Lung microvascular endothelial cell (primary cell): ENCODE measurements around the gene TRAPPC2B. TPM values are rescaled to one million over a fixed set of nuclear protein-coding genes. Genes with fewer than 3 reads are reported as not detected.
A peak's percentile ranks its signal among the peaks of the same experiment; 100 is the strongest.
"Not testable (repeated sequence)": the region's sequence is repeated elsewhere in the genome, so short reads cannot be mapped to it uniquely, and the experiment has no call there.

Experiments
- DNase-seq, 2 donors: peaks; one replicate each; pipeline versions ENCODE4 v3.0.0 to v3.0.0-alpha.2; 2010; ENCODE audit warnings: low read depth in 2 of 2
- total RNA-seq: library from RNA; depleted of rRNA; stranded (reverse); fragments of >200 nt; gene quantifications from 2 replicates; pipeline ENCODE4 v1.2.1, GENCODE V29; 2014

The TRAPPC2B gene
- total RNA-seq, 1 donor from 2014 or later = 9.1 TPM

DNA sequence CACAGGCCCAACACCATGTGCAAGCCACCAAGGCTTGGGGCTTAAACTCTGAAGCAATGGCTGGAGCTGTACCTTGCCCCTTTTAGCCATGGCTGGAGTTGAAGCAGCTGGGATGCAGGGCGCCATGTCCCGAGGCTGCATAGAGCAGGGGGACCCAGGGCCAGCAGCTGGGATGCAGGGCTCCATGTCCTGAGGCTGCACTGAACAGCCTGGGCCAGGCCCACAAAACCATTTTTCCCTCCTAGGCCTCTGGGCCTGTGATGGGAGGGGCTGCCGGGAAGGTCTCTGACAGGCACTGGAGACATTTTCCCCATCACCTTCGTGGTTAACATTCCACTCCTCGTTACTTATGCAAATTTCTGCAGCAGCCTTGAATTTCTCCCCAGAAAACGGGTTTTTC is 10.8 kb downstream of the TRAPPC2B start:
- no peak for DNase-seq

DNA sequence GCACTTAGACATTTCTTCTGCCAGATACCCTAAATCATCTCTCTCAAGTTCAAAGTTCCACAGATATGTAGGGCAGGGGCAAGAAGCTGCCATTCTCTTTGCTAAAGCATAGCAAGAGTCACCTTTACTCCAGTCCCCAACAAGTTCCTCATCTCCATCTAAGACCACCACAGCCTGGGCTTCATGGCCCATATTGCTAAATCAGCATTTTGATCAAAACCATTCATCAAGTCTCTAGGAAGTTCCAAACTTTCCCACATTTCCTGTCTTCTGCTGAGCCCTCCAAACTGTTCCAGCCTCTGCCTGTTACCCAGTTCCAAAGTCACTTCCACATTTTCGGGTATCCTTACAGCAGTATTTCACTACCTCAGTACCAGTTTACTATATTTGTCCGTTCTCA is 11.3 kb downstream of the TRAPPC2B start:
- not testable (repeated sequence) for DNase-seq

DNA sequence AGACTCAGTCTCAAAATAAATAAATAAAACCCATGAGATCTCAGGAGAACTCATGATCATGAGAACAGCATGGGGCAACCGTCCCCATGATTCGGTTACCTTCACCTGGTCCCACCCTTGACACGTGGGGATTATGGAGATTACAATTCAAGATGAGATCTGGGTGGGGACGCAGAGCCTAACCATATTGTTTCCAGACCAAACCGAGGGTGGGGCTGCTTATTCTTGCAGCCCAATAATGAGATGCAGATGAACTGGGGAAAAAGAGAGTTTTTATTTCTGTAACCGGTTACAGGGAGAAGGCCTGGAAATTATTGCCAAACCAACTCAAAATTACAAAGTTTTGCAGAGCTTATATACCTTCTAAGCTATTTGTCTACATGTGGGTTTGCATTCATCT is 12.8 kb downstream of the TRAPPC2B start:
- no peak for DNase-seq

DNA sequence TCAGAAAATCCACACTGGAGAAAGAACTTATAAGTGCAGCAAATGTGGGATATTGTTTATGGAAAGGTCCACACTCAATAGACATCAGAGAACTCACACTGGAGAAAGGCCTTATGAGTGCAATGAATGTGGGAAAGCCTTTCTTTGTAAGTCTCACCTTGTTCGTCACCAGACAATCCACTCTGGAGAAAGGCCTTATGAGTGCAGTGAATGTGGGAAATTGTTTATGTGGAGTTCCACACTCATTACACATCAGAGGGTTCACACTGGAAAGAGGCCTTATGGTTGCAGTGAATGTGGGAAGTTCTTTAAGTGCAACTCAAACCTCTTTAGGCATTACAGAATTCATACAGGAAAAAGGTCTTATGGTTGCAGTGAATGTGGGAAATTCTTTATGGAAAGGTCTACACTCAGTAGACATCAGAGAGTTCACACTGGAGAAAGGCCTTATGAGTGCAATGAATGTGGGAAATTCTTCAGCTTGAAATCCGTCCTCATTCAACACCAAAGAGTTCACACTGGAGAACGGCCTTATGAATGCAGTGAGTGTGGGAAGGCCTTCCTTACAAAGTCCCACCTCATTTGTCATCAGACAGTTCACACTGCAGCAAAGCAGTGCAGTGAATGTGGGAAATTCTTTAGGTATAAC is 14.3 kb downstream of the TRAPPC2B start:
- no peak for DNase-seq

DNA sequence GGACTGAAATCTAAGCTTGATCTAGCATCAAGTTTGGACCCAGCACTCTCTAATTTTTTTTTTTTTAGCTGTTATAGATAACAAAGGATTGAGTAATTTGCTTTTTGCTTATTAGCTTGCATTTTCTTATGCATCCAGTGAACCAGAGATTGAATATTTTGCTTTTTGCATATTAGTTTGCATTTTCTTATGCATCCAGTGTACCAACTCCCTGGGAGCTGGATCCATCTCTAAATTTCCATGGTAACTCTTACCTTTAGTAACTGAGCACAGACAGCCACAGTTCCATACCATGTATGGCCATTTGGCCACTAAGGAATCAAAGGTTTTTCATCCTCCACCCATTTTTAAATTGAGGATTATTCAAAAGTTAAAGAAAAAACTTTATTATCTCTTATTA is 17.6 kb downstream of the TRAPPC2B start:
- DNase-seq = no peak

DNA sequence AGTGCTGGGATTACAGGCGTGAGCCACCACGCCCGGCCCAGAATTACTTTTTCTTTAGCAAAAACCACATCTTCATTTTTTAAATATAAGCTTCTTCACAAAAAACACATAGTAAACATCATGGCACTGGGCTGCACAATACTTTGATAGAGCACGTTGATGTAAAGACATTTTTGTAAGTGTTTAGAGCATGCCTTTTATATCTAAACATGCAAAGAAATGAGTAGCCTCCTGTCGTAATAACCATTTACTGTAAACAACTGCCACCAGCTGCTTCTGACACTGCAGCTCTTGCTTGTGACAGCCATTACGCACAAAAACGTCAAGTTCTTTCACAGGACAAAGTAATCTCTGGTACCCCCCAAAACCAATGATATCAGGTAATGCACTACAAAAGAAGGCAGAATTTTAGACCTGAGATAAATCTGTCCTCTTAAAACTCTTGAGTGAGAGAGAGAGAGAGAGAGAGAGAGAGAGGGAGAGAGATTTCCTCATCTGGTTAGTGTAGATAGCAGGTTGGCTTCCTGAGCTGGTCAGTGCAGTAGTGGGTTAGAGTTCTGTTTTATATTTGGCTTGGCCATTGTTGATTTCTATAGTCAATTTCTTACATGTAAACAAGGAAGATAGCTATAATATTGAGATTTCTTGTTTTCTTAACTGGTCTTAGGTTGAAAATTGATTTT is 19.6 kb downstream of the TRAPPC2B start:
- no peak for DNase-seq

DNA sequence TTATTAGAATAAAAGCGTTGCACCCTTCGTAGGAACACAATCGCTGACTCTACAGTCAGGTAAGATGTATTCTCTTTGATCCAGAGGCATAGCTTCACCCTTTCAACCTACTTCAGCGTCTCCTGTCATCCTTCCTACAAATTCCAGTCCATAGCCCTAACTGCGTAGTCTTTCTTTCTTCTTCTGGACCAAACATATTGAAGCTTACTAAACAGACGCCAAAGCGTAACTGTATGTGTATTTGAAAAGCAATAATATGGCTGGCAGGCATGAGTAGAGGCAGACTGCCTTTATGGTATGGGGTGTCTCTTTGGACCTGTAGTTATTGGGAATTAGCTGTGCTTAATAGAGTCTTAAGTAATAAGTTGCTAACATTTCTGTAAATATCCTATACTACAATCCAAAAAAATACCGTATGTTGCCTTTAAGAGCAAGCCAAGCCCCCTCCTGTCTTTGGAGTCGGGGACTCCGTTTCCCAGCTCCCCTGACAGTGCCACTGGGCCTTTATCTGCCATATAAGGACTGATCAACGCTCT is 25.9 kb downstream of the TRAPPC2B start:
- DNase-seq = no peak

DNA sequence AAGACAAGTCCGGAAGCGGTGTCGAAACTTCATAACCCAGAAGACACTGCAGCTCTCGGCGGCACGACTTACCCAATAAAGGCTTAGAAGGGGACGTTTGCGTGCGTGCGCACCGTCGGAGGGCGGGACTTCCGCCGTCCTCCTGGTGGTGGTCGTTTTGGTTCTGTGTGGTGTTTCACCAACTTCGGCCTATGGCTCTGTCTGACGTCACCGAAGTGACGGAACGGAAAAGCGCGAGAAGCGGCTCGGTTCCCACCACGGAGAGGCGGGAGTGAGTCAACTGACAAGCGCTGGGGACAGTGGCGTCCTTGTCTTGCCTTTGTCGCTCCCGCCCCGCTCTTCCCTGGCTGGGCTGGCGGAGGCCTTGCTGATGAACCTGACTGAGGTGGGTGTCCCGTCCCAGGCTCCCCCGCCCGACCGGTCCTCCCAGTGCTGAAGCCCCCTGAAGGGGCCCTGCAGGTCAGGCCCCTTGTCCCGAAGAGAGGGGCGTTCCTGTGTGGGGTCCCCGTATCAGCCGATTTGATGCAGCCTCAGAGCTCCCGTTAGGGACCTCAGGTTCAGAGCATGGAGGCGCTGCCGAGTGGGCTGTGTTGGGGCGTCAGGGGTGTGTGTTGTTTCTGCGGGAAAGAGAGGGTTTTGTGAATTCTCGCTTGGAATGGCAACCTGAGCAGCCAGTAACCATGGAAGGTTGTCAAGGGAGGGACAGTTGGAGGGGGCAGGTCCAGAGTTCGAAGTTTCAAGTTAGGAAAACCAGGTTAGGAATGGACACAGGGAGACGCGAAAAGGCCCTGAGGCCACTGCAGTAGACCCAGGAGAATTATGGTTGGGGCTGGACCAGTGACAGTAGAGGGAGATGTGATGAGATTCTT is 26.6 kb downstream of the TRAPPC2B start, which contains the start of gene ZNF548:
ZNF548 (plus strand) TSS at position 125 of the 869 bp plus-strand sequence; CDS start at position 371, 246 bp downstream.
- DNase-seq = peak; percentile 99

DNA sequence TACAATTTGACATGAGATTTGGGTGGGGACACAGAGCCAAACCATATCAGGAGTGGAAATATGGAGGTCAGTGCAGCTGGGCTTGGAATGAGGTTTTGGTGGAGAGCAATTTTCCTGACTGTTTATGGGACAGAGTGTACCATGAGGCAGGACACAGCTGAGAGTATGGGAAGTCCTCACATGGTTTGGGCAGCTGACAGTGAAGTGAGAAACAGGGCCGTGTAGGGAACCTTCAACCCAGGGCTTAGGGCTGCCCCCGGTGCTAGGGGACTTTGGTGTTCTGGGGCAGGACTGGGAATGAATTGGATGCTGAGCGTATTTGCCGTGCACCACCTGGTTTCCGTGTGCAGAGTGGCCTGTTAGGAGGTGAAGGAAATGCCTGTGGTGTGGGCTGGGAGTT is 32.4 kb downstream of the TRAPPC2B start:
- DNase-seq = no peak

DNA sequence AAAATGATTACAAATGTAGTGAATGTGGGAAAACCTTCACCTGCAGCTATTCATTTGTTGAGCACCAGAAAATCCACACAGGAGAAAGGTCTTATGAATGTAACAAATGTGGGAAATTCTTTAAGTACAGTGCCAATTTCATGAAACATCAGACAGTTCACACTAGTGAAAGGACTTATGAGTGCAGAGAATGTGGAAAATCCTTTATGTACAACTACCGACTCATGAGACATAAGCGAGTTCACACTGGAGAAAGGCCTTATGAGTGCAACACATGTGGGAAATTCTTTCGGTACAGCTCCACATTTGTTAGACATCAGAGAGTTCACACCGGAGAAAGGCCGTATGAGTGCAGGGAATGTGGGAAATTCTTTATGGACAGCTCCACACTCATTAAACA is 35.5 kb downstream of the TRAPPC2B start:
- DNase-seq = no peak

DNA sequence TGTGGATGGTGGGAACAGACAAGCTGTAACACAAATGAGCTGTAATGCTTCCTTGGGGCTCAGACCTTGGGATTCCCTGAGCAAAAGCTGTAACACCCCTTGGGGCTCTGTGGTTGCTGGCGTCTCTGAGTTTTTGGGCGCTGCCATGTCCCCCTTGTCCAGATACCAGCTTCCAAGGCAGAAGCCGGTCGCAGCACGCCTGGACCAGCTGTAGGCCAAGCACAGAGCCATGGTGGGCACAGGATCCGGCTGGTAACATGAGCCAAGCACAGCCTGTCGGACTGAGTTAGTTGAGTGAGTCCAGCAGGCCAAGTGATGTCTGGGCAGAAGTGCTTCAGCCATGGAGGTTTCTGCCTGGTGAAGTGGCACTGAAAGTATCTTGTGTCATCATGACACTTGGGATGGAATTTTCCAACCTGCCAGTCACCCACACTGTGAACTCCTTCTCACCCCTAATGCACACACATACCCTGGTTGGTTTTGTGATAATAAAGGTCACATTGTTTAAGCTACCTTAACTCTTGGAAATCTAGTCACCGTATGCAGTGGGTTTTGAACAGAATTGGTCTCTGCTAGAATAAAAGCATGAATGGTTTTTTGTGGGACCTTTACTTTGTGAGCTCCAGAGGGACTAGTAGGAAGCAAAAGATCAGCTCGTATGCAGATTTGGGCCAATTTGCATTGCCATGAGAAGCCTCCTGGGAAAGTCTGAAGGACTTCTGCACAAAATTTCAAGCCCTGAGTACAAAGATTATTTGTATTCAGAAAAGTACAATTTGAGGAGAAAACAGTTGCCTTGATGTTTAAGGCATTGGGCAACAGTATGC is 40.6 kb downstream of the TRAPPC2B start:
- no peak for DNase-seq

DNA sequence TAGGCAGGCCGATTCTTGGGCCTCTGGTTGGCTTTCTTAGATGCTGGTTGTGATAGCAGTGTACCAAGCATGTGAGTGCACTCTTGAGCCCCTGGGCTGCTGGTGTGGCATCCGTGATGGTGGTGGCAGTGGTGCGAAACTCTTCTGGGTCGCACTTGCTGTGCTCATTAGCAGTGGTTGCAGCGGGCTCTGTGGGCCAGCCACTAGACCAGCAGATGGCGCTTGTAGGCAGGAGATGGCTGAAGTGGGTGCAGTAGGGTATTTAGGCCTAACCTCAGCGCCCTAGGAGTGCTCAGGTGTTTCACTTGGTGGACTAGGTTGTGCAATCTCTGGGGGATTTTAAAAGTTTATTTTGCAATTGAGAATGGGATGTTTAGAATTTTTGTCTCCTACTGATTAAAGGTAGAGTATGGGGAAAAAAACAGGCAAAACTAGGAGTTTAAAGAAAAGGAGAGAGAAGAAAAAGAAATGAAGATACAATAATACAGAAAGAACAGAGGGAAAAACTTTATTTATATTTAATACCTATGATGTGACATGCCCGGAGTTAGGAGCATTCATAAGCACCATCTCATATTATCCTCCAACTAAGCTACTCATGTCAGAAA is 43.3 kb downstream of the TRAPPC2B start:
- peak; percentile 63 to 68 for DNase-seq

DNA sequence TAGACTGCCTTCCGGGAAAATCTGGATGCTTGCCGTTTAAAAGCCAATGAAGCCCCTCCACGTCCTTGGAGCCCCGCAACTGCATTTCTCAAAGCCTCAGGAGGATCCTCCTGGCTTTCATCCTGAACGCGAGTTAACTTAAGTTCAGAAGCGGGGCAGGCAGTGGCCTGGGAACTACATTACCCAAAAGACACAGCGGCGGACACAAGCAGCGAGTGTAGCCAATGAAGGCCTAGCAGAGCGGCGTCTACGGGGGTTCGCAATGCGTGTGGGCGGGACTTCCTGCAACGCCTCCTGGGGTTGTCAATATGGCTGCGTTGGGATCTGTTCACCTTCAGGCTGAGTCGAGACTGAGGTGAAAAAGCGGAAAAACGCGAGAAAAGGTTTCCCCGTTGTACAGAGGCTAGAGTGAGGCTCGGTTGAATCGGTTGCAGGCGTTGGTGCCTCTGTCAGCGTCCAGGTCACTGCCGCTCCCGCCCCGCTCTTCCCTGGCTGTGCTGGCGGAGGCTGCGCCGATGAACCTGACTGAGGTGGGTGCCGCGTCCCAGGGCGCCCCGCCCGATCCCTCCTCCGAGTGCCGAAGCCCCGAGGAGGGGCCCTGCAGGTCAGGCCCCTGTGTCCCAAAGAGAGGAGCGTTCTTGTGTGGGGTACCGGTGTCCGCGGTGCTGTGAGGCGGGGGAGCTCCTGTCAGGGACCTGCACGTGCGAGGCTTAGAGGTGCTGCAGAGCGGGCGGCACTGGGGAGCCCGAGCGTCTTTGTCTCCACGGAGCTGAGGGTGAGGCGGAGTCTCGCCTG is 47.7 kb downstream of the TRAPPC2B start, which contains the start of gene ZNF17:
ZNF17 (plus strand) TSS at position 285 of the 795 bp plus-strand sequence. CDS start 2,455 bp downstream, outside the sequence.
- peak; percentile 95 for DNase-seq

Other genes starting within 250 kb of the TRAPPC2B start
- not detected in 2 replicates for gene USP29, start 243.6 kb upstream of the TRAPPC2B start, total RNA-seq
- gene ZIM3, start 218.3 kb upstream of the TRAPPC2B start, total RNA-seq = not detected in 2 replicates
- gene DUXA, start 196.1 kb upstream of the TRAPPC2B start, total RNA-seq = not detected in 2 replicates
- gene ZNF264, start 172.1 kb upstream of the TRAPPC2B start, total RNA-seq = 7.6 and 14.7 TPM in 2 replicates
- gene AURKC, start 132.5 kb upstream of the TRAPPC2B start, total RNA-seq = 0.20 and 0.87 TPM in 2 replicates
- gene ZNF805, start 122.9 kb upstream of the TRAPPC2B start, total RNA-seq = 14.8 and 32.7 TPM in 2 replicates
- gene ZNF460, start 83.1 kb upstream of the TRAPPC2B start, total RNA-seq = 27.9 and 63.1 TPM in 2 replicates
- gene ZNF543, start 43.1 kb upstream of the TRAPPC2B start, total RNA-seq = 6.5 and 9.3 TPM in 2 replicates
- gene ZNF304, start 12.3 kb upstream of the TRAPPC2B start, total RNA-seq = 6.5 and 10.3 TPM in 2 replicates
- 1.7 and 3.0 TPM in 2 replicates for gene ZNF547, start within 50 bp of the TRAPPC2B start, total RNA-seq
- 8.1 and 11.3 TPM in 2 replicates for gene ZNF548, start 26.3 kb downstream of the TRAPPC2B start, total RNA-seq
- 6.8 and 10.9 TPM in 2 replicates for gene ZNF17, start 47.6 kb downstream of the TRAPPC2B start, total RNA-seq
- gene ZNF749, start 71.8 kb downstream of the TRAPPC2B start, total RNA-seq = 6.5 and 8.7 TPM in 2 replicates
- gene VN1R1, start 93.6 kb downstream of the TRAPPC2B start, total RNA-seq = under 0.01 and 0.40 TPM in 2 replicates
- 10.9 and 12.9 TPM in 2 replicates for gene ZNF772, start 114.0 kb downstream of the TRAPPC2B start, total RNA-seq
- gene ZNF419, start 124.2 kb downstream of the TRAPPC2B start, total RNA-seq = 7.0 and 9.7 TPM in 2 replicates
- 6.1 and 9.9 TPM in 2 replicates for gene ZNF773, start 136.4 kb downstream of the TRAPPC2B start, total RNA-seq
- gene ZNF549, start 163.8 kb downstream of the TRAPPC2B start, total RNA-seq = 3.3 and 4.4 TPM in 2 replicates
- gene ZNF550, start 196.3 kb downstream of the TRAPPC2B start, total RNA-seq = 3.7 and 6.2 TPM in 2 replicates
- 3.7 and 5.4 TPM in 2 replicates for gene ZNF416, start 215.4 kb downstream of the TRAPPC2B start, total RNA-seq
- 3.9 and 4.6 TPM in 2 replicates for gene ZIK1, start 220.6 kb downstream of the TRAPPC2B start, total RNA-seq
- 2.6 and 3.3 TPM in 2 replicates for gene ZNF530, start 236.3 kb downstream of the TRAPPC2B start, total RNA-seq